Activated naive CD4-positive, alpha-beta T cell treated with anti-CD3 and anti-CD28 coated beads for 36 hours (primary cell): Measurements from ENCODE around the gene LPAR4. TPM values are rescaled to one million over a fixed set of nuclear protein-coding genes. Genes with fewer than 3 reads are reported as not detected.
"Not testable (repeated sequence)": the region's sequence is repeated elsewhere in the genome, so short reads cannot be mapped to it uniquely, and the experiment has no call there.

Experiments
- CTCF ChIA-PET: fragments of 350-600 bp; sonication (Branson Sonifier 250); formaldehyde crosslinking; loops from one replicate; lab custom pipeline; 2021; ENCODE audit warnings: antibody characterized with exemption; lab: Charles Lee
- DNase-seq: peaks from one replicate; pipeline ENCODE4 v3.0.0-alpha.2; 2020
- H3K27ac Mint-ChIP-seq: one replicate; pipeline ENCODE4 v1.8.0; 2021; ENCODE audit warnings: mild to moderate bottlenecking, mixed read lengths
- H3K27me3 Mint-ChIP-seq: one replicate; pipeline ENCODE4 v1.8.0; 2021; ENCODE audit warnings: low read depth, mixed read lengths
- H3K36me3 Mint-ChIP-seq: one replicate; pipeline ENCODE4 v1.8.0; 2021; ENCODE audit warnings: low read depth, mixed read lengths
- H3K4me1 Mint-ChIP-seq: one replicate; pipeline ENCODE4 v1.8.0; 2021; ENCODE audit warnings: low read depth, mixed read lengths
- H3K4me3 Mint-ChIP-seq: one replicate; pipeline ENCODE4 v1.8.0; 2021; ENCODE audit warnings: mild to moderate bottlenecking, moderate library complexity, mixed read lengths
- H3K9me3 Mint-ChIP-seq: one replicate; pipeline ENCODE4 v1.8.0; 2021; ENCODE audit warnings: mixed read lengths
- intact Hi-C: fragments of 100-400 bp; cut with micrococcal nuclease; formaldehyde crosslinking; loops from one replicate; pipeline ENCODE4 v1.15.1; 2023
- total RNA-seq, 2 experiments: library from RNA; stranded (reverse); gene quantifications; one replicate each; pipeline ENCODE4 v1.2.3, GENCODE V29; 2021

The LPAR4 gene
- total RNA-seq, 2 experiments from 2014 or later, result not detected

- H3K9me3 Mint-ChIP-seq, result no peaks in the 10 kb centered on the region
- H3K4me3 Mint-ChIP-seq, result no peak overlapping the region
- CTCF ChIA-PET, result no interaction called here
- no peaks in the 10 kb centered on the region for H3K27me3 Mint-ChIP-seq
- no peaks in the 10 kb centered on the region for H3K36me3 Mint-ChIP-seq
- H3K4me1 Mint-ChIP-seq, result no peaks in the 10 kb centered on the region
- H3K27ac Mint-ChIP-seq, result no peak overlapping the region
- intact Hi-C loops, result no loop called here
- no peak for DNase-seq
These were observed 21.7 kb downstream of the LPAR4 start for GRCh38 chrX:78769101-78769755.

GRCh38 chrX:78769946-78770345, 22.4 kb downstream of the LPAR4 start:
- Mint-ChIP-seq H3K4me1 (no peaks in the 10 kb centered on the region), H3K36me3 (no peaks in the 10 kb centered on the region), H3K27ac (no peak overlapping the region), H3K9me3 (no peaks in the 10 kb centered on the region), H3K4me3 (no peak overlapping the region), H3K27me3 (no peaks in the 10 kb centered on the region)
- CTCF ChIA-PET, result no interaction called here
- intact Hi-C loops, result no loop called here
- DNase-seq, result no peak

GRCh38 chrX:78796916-78797315, 49.4 kb downstream of the LPAR4 start:
- intact Hi-C loops, result no loop called here
- H3K9me3 Mint-ChIP-seq, result no peaks in the 10 kb centered on the region
- no peak overlapping the region for H3K4me3 Mint-ChIP-seq
- no peaks in the 10 kb centered on the region for H3K27me3 Mint-ChIP-seq
- peaks cover 16% of the 10 kb centered on the region for H3K4me1 Mint-ChIP-seq
- peaks cover 4% of the 10 kb centered on the region for H3K36me3 Mint-ChIP-seq
- DNase-seq, result no peak
- no peak overlapping the region for H3K27ac Mint-ChIP-seq
- CTCF ChIA-PET, result no interaction called here

- CTCF ChIA-PET, result no interaction called here
- peaks cover 4% of the 10 kb centered on the region for H3K36me3 Mint-ChIP-seq
- H3K9me3 Mint-ChIP-seq, result no peaks in the 10 kb centered on the region
- H3K4me1 Mint-ChIP-seq, result peaks cover 13% of the 10 kb centered on the region
- no peak for DNase-seq
- intact Hi-C loops, result no loop called here
- no peak overlapping the region for H3K27ac Mint-ChIP-seq
- H3K4me3 Mint-ChIP-seq, result no peak overlapping the region
- H3K27me3 Mint-ChIP-seq, result no peaks in the 10 kb centered on the region
These were observed 52.6 kb downstream of the LPAR4 start for GRCh38 chrX:78800114-78800513.

GRCh38 chrX:78800694-78801093, 53.2 kb downstream of the LPAR4 start:
- no peak for DNase-seq
- intact Hi-C loops, result no loop called here
- Mint-ChIP-seq H3K9me3 (no peaks in the 10 kb centered on the region), H3K27me3 (no peaks in the 10 kb centered on the region), H3K4me3 (no peak overlapping the region), H3K4me1 (peaks cover 13% of the 10 kb centered on the region), H3K36me3 (peaks cover 4% of the 10 kb centered on the region), H3K27ac (no peak overlapping the region)
- CTCF ChIA-PET, result no interaction called here

- peaks cover 4% of the 10 kb centered on the region for H3K36me3 Mint-ChIP-seq
- no peak overlapping the region for H3K4me3 Mint-ChIP-seq
- intact Hi-C loops, result no loop called here
- CTCF ChIA-PET, result no interaction called here
- H3K4me1 Mint-ChIP-seq, result peaks cover 13% of the 10 kb centered on the region
- no peak for DNase-seq
- H3K9me3 Mint-ChIP-seq, result no peaks in the 10 kb centered on the region
- no peak overlapping the region for H3K27ac Mint-ChIP-seq
- no peaks in the 10 kb centered on the region for H3K27me3 Mint-ChIP-seq
These were observed 54.0 kb downstream of the LPAR4 start for GRCh38 chrX:78801522-78801921.

- peaks cover 13% of the 10 kb centered on the region for H3K4me1 Mint-ChIP-seq
- CTCF ChIA-PET, H3K27ac Mint-ChIP-seq, H3K27me3 Mint-ChIP-seq, DNase-seq, H3K4me3 Mint-ChIP-seq, H3K36me3 Mint-ChIP-seq, intact Hi-C loops, H3K9me3 Mint-ChIP-seq: not testable (repeated sequence)
These were observed 55.0 kb downstream of the LPAR4 start for GRCh38 chrX:78802526-78802925.

Other genes starting within 250 kb of the LPAR4 start
- not detected for gene RTL3, start 88.4 kb upstream of the LPAR4 start, total RNA-seq
- 10 to 100 TPM; 61.9 to 63.3 TPM for gene P2RY10, start 197.7 kb downstream of the LPAR4 start, total RNA-seq